PC-3 (cell line): ENCODE data around the gene RAB34. TPM values are rescaled to one million over a fixed set of nuclear protein-coding genes. Genes with fewer than 3 reads are reported as not detected.
"Not testable (repeated sequence)": the region's sequence is repeated elsewhere in the genome, so short reads cannot be mapped to it uniquely, and the experiment has no call there.

Source experiments
- ATAC-seq: fragments of 200-7000 bp; cut with Tn5 transposase; 2 replicates; pipeline ENCODE4 v1.9.1; 2020; ENCODE audit warnings: mild to moderate bottlenecking, moderate library complexity
- BruUV-seq: library from RNA; stranded (reverse); fragments of 400-500 nt; replicated peaks from 2 replicates; lab custom pipeline; 2021; lab: Mats Ljungman, UMichigan
- CTCF ChIA-PET: fragments of 300-600 bp; sonication (Branson Sonifier 250); formaldehyde crosslinking; loops from one replicate; lab custom pipeline; 2022; ENCODE audit warnings: antibody characterized with exemption; lab: Charles Lee
- POLR2A ChIA-PET: fragments of 300-600 bp; sonication (Branson Sonifier 250); formaldehyde crosslinking; loops from one replicate; lab custom pipeline; 2022; ENCODE audit warnings: antibody characterized with exemption; ENCODE audit not compliant: unreplicated experiment; lab: Charles Lee
- DNase-seq: peaks from one replicate; pipeline ENCODE4 v3.0.0-alpha.2; 2015
- H2AFZ ChIP-seq: fragments of 300-600 bp; sonication (generic); 2 replicates; pipeline ENCODE4 v1.6.0; 2016; ENCODE audit warnings: antibody characterized with exemption, low read length
- H3F3A ChIP-seq: fragments of 300-600 bp; sonication (generic); one replicate; pipeline ENCODE4 v1.6.0; 2017; ENCODE audit warnings: antibody characterized with exemption, low read length, control low read depth, mild to moderate bottlenecking; ENCODE audit not compliant: unreplicated experiment
- H3K27ac ChIP-seq: fragments of 300-600 bp; sonication (generic); 2 replicates; pipeline ENCODE4 v1.5.1; 2016; ENCODE audit warnings: mild to moderate bottlenecking, low read length
- H3K27me3 ChIP-seq: fragments of 300-600 bp; sonication (generic); 2 replicates; pipeline ENCODE4 v1.6.1; 2016; ENCODE audit warnings: low read length, mixed read lengths
- H3K36me3 ChIP-seq: fragments of 300-600 bp; sonication (generic); 2 replicates; pipeline ENCODE4 v1.6.1; 2016; ENCODE audit warnings: low read depth, mixed run types, low read length, mixed read lengths
- H3K4me1 ChIP-seq: fragments of 300-600 bp; sonication (generic); 2 replicates; pipeline ENCODE4 v1.5.1; 2016; ENCODE audit warnings: low read length; ENCODE audit not compliant: insufficient read depth
- H3K4me2 ChIP-seq: fragments of 300-600 bp; sonication (generic); 2 replicates; pipeline ENCODE4 v1.6.0; 2016; ENCODE audit warnings: low read length
- H3K4me3 ChIP-seq: fragments of 300-600 bp; sonication (generic); 2 replicates; pipeline ENCODE4 v1.5.1; 2016; ENCODE audit warnings: mild to moderate bottlenecking, low read length, mixed read lengths
- H3K79me2 ChIP-seq: fragments of 300-600 bp; sonication (generic); 2 replicates; pipeline ENCODE4 v1.6.1; 2017; ENCODE audit warnings: low read length, mixed read lengths
- H3K9ac ChIP-seq: fragments of 300-600 bp; sonication (generic); 2 replicates; pipeline ENCODE4 v1.6.0; 2016; ENCODE audit warnings: mild to moderate bottlenecking, low read length
- H3K9me2 ChIP-seq: fragments of 300-600 bp; sonication (generic); replicated peaks from 2 replicates; pipeline ENCODE4 v1.6.1; 2016; ENCODE audit warnings: mixed run types, low read length, mixed read lengths
- H3K9me3 ChIP-seq: fragments of 300-600 bp; sonication (generic); 2 replicates; pipeline ENCODE4 v1.6.1; 2016; ENCODE audit warnings: low read length, mixed read lengths
- H4K20me1 ChIP-seq: fragments of 300-600 bp; sonication (generic); 2 replicates; pipeline ENCODE4 v1.6.1; 2016; ENCODE audit warnings: low read length, mixed read lengths
- EZH2 ChIP-seq: fragments of 300-600 bp; sonication (generic); IDR thresholded peaks from one replicate; pipeline ENCODE4 v1.6.1; 2017; ENCODE audit warnings: antibody characterized with exemption, mild to moderate bottlenecking, low read length; ENCODE audit not compliant: unreplicated experiment
- EZH2phosphoT487 ChIP-seq: fragments of 300-600 bp; sonication (generic); IDR thresholded peaks from 2 replicates; pipeline ENCODE4 v1.6.1; 2018; ENCODE audit warnings: mild to moderate bottlenecking, antibody characterized with exemption, low read length, borderline replicate concordance
- intact Hi-C: fragments of 100-400 bp; cut with micrococcal nuclease; formaldehyde crosslinking; loops from 2 replicates; pipeline ENCODE4 v1.9.0; 2023
- total RNA-seq: library from RNA; depleted of rRNA; stranded (reverse); fragments of >200 nt; gene quantifications from 2 replicates; pipeline ENCODE4 v1.2.3, GENCODE V29; 2014
- TF ChIP-seq, protein P1 (sequence below): fragments of 300-600 bp; sonication (generic); conservative IDR thresholded peaks from 2 replicates; pipeline ENCODE4 v1.5.1; 2017; ENCODE audit warnings: antibody characterized with exemption, low read depth, mild to moderate bottlenecking, low read length

The RAB34 gene
- total RNA-seq, 1 experiment from 2014 or later = 211 TPM

DNA sequence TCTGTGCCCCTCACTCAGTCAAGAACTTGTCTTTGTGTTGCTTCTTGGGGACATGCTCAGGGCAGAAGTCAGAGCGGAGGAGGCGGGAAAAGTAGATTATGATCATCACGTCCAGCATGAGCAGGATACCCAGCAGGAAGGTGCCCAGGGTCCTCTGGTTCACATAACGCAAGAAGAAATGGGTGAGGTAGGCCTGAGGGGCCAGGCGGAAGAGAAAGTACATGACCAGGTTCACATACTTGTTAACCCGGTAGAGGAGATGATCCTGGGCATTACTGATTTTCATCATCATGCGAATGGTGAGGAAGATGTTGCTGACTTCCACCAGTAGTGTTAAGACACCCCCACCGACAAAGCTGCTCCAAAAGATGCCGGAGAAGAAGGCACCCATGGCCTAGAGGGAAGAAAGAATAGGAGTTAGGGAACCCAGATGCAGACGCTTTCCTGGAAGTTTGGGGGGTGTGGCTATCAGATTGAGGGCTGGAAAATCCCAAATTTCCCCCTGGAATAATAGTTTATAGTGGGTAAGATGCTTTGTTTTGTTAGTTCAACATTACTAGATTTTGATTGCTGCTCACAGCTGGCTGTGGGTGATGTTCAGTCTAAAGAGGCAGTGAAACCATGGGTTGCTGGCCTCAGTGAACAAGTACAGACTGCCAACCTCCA, 7.0 kb upstream of the RAB34 start:
- Histone ChIP-seq H3K27ac (no peak overlapping the region; the same call in 1 of the 2 replicates), H3K36me3 (peaks cover 43% of the 10 kb centered on the region), H3F3A (peaks cover 12% of the 10 kb centered on the region), H3K9me2 (no peaks in the 10 kb centered on the region), H3K4me1 (peaks cover 35% of the 10 kb centered on the region), H3K9ac (no peak overlapping the region), H4K20me1 (peaks cover 32% of the 10 kb centered on the region), H3K4me2 (peak overlapping the region; percentile 96), H2AFZ (no peak overlapping the region), H3K9me3 (no peaks in the 10 kb centered on the region), H3K4me3 (peak overlapping the region; percentile 60), H3K27me3 (no peaks in the 10 kb centered on the region), H3K79me2 (peaks cover 38% of the 10 kb centered on the region)
- no peak for DNase-seq
- POLR2A ChIA-PET = no interaction called here
- no TSS peak for BruUV-seq
- no peak for ATAC-seq
- CTCF ChIA-PET = no interaction called here
- intact Hi-C loops = loop anchor here (10.0 kb wide), 1 partner anchor 180 kb away; the partner anchor contains the start of gene DHRS13
- TF ChIP-seq EZH2phosphoT487 (no peak), EZH2 (no peak)
- TF ChIP-seq, protein P1, sequence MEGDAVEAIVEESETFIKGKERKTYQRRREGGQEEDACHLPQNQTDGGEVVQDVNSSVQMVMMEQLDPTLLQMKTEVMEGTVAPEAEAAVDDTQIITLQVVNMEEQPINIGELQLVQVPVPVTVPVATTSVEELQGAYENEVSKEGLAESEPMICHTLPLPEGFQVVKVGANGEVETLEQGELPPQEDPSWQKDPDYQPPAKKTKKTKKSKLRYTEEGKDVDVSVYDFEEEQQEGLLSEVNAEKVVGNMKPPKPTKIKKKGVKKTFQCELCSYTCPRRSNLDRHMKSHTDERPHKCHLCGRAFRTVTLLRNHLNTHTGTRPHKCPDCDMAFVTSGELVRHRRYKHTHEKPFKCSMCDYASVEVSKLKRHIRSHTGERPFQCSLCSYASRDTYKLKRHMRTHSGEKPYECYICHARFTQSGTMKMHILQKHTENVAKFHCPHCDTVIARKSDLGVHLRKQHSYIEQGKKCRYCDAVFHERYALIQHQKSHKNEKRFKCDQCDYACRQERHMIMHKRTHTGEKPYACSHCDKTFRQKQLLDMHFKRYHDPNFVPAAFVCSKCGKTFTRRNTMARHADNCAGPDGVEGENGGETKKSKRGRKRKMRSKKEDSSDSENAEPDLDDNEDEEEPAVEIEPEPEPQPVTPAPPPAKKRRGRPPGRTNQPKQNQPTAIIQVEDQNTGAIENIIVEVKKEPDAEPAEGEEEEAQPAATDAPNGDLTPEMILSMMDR = no peak

DNA sequence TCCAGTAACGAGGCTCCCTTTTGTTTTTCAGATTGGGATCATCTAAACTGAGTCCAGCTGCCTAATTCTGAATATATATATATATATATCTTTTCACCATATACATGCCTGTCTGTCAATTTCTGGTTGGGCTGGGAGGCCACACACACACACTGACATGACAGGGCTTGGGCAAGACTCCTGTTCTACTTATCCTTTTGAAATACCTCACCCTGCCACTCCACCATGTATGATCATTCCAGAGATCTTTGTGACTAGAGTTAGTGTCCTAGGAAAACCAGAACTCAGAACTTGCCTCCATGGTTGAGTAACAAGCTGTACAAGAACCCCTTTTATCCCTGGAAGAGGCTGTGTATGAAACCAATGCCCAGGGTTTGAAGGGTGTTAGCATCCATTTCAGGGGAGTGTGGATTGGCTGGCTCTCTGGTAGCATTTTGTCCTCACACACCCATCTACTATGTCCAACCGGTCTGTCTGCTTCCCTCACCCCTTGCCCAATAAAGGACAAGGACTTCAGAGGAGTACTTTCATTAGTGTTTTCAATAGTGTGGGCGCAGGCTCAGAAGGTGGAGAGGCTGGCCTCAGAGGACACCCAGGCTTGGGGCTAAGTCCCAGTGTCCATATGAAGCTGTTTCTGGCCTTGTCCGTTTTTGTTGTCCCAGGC, 6.3 kb upstream of the RAB34 start:
- ATAC-seq, H3K9me3 ChIP-seq, BruUV-seq, H3K27me3 ChIP-seq, H3K27ac ChIP-seq, CTCF ChIA-PET, H2AFZ ChIP-seq, H3K9me2 ChIP-seq, H3K9ac ChIP-seq, DNase-seq, POLR2A ChIA-PET: not testable (repeated sequence)
- H3F3A ChIP-seq = peaks cover 12% of the 10 kb centered on the region
- peak overlapping the region; percentile 40; the same call in 1 of the 2 replicates for H3K4me3 ChIP-seq
- H3K4me1 ChIP-seq = peaks cover 33% of the 10 kb centered on the region
- peaks cover 43% of the 10 kb centered on the region for H3K36me3 ChIP-seq
- peaks cover 38% of the 10 kb centered on the region for H3K79me2 ChIP-seq
- peak overlapping the region; percentile 96 for H3K4me2 ChIP-seq
- intact Hi-C loops = loop anchor here (10.0 kb wide), 1 partner anchor 181 kb away; the partner anchor contains the start of gene DHRS13
- peaks cover 32% of the 10 kb centered on the region for H4K20me1 ChIP-seq

DNA sequence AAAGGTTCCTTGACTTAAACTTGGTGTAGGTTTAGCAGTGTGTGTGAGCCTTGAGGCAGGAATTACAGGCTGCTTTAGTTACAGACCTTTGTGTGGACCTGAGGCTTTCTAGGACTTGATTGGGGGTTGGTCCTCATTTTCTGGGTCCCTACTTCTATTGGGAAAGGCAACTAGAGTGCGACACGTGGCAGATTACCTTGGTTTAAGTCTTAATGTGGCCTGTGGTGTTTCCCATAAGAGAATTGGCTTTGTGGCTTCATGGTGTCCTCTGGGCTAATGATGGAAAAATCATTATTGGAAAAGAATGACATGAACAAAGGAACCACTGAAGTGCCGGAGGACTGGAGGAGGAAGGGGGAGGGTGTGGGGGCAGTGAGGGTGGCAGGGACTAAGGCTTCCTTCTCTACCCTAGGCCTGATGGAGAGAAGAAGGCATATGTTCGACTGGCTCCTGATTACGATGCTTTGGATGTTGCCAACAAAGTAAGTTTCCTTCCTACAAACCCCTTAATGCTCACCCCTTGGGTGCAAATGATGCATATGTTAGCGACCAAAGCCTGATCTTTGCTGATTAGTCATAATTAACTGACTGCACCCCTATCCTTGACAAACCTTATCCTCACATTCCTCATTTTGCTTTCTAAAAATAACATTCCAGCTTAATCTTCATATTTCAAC, 5.6 kb upstream of the RAB34 start:
- TF ChIP-seq EZH2phosphoT487 (no peak), EZH2 (no peak)
- TF ChIP-seq, protein P1 = no peak
- no peak overlapping the region for H3K9ac ChIP-seq
- H3K4me3 ChIP-seq = peak overlapping the region; percentile 93; the same call in 1 of the 2 replicates
- no peaks in the 10 kb centered on the region for H3K27me3 ChIP-seq
- H3K4me1 ChIP-seq = peaks cover 38% of the 10 kb centered on the region
- no peak overlapping the region for H3K27ac ChIP-seq
- H3K79me2 ChIP-seq = peaks cover 38% of the 10 kb centered on the region
- CTCF ChIA-PET = no interaction called here
- H3K9me2 ChIP-seq = no peaks in the 10 kb centered on the region
- POLR2A ChIA-PET = no interaction called here
- H3K4me2 ChIP-seq = peak overlapping the region; percentile 96
- no peak for DNase-seq
- H4K20me1 ChIP-seq = peaks cover 32% of the 10 kb centered on the region
- H2AFZ ChIP-seq = no peak overlapping the region
- ATAC-seq = no peak
- H3F3A ChIP-seq = peaks cover 12% of the 10 kb centered on the region
- no TSS peak for BruUV-seq
- peaks cover 43% of the 10 kb centered on the region for H3K36me3 ChIP-seq
- no peaks in the 10 kb centered on the region for H3K9me3 ChIP-seq
- intact Hi-C loops = loop anchor here (10.0 kb wide), 1 partner anchor 182 kb away; the partner anchor contains the start of gene DHRS13
